ENCODE results near the gene COL9A3.

Gene COL9A3

GRCh38 chr20:62816884-62817873, at the start of gene COL9A3:
Gene COL9A3 (plus strand): TSS chr20:62817050. CDS start chr20:62817065, 15 bp downstream.
- DNase-seq (ENCODE audit: low spot score) = no peak

- no peak for DNase-seq (ENCODE audit: low spot score)
These were observed 48.7 kb upstream of the COL9A3 start for GRCh38 chr20:62768234-62768546.

- no peak for DNase-seq (ENCODE audit: low spot score)
These were observed 48.1 kb upstream of the COL9A3 start for GRCh38 chr20:62768551-62769287.

GRCh38 chr20:62769346-62770071, 47.3 kb upstream of the COL9A3 start:
- no peak for DNase-seq (ENCODE audit: low spot score)

- no peak for DNase-seq (ENCODE audit: low spot score)
These were observed 46.5 kb upstream of the COL9A3 start for GRCh38 chr20:62770111-62770910.

DNA sequence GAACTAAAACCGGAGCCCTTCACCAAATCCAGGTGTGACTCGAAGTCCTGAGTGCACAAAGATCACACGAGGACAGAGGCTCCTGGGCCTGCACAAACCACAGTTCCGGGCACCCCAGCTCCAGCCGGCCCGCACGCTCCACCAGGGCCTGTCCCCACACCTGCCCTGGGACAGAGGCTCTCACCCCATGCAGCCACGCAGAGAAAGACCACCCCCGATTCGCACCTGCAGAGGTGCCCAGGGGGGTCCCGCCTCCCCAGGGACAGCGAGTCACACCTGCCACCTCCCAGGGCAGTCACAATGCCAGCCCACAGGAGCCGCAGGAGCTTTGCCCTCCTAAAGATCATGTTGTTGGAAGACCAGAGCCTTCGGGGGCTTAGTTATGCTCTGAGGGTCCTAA, 45.9 kb upstream of the COL9A3 start:
- DNase-seq (ENCODE audit: low spot score) = no peak

DNA sequence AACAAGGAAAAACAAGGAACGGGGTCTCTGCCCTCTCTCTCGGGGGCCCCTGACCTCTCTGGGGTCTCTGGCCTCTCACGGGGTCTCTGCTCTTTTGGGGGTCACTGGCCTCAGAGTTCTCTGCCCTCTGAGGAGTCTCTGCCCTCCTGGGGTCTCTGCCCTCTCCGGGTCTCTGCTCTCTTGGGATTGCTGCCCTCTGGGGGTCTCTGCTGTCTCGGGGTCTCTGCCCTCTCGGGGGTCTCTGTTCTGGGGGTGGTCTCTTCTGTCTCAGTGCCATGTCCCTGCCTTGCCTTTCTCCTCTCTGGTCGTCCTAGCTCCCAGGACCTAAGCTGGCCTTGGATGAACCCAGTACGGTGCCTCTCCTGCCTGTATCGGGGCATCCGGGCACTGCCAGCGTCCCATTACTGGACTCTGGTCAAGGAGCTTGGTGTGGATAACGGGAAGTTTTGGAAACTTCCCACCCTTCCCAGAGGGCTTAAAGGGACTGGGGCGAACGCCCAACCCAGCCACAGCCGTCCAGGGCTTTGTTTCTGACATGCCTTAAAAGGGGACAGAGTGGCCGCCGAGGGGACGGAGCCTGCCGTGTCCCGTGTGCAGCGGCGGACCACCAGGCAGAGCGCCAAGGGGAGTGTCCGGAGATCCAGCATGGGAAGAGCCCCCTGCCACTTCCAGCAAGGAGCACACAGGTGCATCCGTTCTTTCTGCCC, 45.3 kb upstream of the COL9A3 start:
- no peak for DNase-seq (ENCODE audit: low spot score)

DNA sequence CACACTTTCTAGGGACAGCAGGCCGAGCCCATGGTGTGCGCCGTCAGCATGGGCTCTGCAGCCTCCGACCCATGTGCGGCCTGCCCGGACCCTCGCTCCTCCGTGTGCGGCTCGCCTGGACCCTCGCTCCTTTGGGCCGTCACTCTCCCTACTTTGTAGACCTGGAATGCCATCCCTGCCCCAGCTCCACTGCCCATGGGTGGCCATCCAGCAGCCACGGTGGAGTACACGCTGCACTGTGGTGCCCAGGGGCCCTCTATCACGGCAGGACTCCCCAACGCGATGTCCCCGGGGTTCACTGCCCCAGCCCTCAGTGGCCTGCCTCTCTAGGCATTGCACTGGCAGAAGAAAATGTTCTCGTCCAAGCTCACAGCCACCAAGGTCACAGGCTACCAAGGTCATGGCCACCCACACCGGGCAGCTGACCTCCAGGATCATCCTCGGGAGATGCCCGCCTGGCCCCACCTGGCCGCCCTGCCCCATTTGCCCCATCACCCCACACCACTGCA, 44.7 kb upstream of the COL9A3 start:
- no peak for DNase-seq (ENCODE audit: low spot score)

DNA sequence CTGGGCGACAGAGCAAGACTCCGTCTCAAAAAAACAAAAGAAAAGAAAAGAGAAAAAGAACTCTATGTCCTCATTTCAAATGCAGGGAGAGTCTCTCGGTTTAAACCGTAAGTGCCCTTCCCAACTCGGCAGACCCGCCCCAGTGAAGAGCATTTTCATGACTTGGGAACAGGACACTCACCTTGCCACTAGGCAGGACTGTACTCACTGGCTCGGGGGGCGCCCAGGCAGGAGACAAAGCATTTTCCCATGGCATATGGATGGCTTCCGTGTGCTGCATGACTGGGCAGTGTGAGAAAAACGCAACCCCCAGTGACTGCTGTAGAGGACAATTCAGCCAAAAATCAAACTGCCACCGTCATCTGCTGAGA, 44.2 kb upstream of the COL9A3 start:
- no peak for DNase-seq (ENCODE audit: low spot score)

- DNase-seq (ENCODE audit: low spot score) = no peak
These were observed 43.6 kb upstream of the COL9A3 start for GRCh38 chr20:62772990-62773844.

GRCh38 chr20:62773845-62774714, 42.8 kb upstream of the COL9A3 start:
- no peak for DNase-seq (ENCODE audit: low spot score)

DNA sequence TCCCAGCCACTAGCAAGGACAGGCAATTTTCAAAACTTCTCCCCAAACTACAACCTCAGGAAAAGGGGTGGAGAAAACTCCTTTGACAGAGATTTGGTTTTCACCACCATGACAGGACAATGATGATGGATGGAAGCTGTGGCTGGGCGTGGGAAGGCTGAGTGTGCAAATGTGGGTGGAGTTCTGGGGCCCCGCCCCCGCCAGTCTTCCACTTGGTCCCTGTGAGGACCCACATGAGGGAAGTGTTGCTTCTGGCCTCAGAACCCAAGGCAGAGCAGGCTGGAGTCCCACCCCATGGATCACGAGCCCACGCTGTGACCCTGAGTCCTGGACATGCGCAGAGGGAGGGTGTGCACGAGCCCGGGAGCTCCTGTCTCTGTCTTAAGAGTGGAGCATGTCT, 42.1 kb upstream of the COL9A3 start:
- DNase-seq (ENCODE audit: low spot score) = no peak

- DNase-seq (ENCODE audit: low spot score) = no peak
These were observed 41.6 kb upstream of the COL9A3 start for GRCh38 chr20:62775206-62775605.

- DNase-seq (ENCODE audit: low spot score) = no peak
These were observed 40.7 kb upstream of the COL9A3 start for GRCh38 chr20:62776035-62776691.

- peak; percentile 45 for DNase-seq (ENCODE audit: low spot score)
These were observed 39.9 kb upstream of the COL9A3 start for GRCh38 chr20:62776692-62777527.

DNA sequence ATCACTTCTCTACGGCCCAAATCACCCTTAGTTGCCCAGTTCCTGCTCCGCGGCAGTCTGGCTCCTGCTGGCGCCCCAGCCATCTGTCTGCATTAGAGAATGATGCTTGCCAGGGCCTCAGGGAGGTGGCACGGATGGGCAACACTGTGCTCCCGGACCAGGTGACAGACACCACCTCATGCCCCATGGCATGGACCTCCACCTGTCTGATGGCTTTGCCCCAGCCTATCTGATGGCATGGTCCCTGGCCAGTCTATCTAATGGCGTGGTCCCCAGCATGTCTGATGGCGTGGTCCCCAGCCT, 39.4 kb upstream of the COL9A3 start:
- no peak for DNase-seq (ENCODE audit: low spot score)

- no peak for DNase-seq (ENCODE audit: low spot score)
These were observed 38.8 kb upstream of the COL9A3 start for GRCh38 chr20:62778058-62778457.

Data from LoVo (cell line).